ENCODE data around the gene HFE.

- TF ChIP-seq CTCF (IDR thresholded peaks at IDR 0.05) = no peak
- TF ChIP-seq POLR2A (IDR thresholded peaks at IDR 0.05) = no peak
Measured at GRCh38 chr6:26051665-26052310, 35.4 kb upstream of the HFE start.
